Measurements from ENCODE around the gene TGFA. TPM values are rescaled to one million over a fixed set of nuclear protein-coding genes. Genes with fewer than 3 reads are reported as not detected.

The TGFA gene
- total and polyA plus RNA-seq, 2 experiments from 2014 or later: 1.4 to 6.5 TPM

DNA sequence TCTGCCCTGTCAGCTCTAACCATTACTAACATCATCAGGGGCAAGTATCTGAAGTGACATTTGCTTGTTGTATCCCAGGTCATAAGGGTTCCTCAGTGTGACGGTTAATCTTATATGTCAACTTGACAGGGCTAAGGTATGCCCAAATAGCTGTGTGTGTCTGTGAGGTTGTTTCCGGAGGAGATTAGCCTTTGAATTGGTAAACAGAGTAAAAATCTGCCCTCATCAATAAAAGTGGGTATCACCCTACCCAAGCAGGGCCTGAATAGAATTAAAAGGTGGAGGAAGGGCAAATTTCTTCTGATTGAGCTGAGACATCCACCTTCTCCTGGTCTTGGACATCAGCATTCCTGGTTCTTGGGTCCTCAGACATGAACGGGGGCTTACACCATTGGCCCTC lies 12.8 kb upstream of the TGFA start (continued):
- TF ChIP-seq, protein P1, sequence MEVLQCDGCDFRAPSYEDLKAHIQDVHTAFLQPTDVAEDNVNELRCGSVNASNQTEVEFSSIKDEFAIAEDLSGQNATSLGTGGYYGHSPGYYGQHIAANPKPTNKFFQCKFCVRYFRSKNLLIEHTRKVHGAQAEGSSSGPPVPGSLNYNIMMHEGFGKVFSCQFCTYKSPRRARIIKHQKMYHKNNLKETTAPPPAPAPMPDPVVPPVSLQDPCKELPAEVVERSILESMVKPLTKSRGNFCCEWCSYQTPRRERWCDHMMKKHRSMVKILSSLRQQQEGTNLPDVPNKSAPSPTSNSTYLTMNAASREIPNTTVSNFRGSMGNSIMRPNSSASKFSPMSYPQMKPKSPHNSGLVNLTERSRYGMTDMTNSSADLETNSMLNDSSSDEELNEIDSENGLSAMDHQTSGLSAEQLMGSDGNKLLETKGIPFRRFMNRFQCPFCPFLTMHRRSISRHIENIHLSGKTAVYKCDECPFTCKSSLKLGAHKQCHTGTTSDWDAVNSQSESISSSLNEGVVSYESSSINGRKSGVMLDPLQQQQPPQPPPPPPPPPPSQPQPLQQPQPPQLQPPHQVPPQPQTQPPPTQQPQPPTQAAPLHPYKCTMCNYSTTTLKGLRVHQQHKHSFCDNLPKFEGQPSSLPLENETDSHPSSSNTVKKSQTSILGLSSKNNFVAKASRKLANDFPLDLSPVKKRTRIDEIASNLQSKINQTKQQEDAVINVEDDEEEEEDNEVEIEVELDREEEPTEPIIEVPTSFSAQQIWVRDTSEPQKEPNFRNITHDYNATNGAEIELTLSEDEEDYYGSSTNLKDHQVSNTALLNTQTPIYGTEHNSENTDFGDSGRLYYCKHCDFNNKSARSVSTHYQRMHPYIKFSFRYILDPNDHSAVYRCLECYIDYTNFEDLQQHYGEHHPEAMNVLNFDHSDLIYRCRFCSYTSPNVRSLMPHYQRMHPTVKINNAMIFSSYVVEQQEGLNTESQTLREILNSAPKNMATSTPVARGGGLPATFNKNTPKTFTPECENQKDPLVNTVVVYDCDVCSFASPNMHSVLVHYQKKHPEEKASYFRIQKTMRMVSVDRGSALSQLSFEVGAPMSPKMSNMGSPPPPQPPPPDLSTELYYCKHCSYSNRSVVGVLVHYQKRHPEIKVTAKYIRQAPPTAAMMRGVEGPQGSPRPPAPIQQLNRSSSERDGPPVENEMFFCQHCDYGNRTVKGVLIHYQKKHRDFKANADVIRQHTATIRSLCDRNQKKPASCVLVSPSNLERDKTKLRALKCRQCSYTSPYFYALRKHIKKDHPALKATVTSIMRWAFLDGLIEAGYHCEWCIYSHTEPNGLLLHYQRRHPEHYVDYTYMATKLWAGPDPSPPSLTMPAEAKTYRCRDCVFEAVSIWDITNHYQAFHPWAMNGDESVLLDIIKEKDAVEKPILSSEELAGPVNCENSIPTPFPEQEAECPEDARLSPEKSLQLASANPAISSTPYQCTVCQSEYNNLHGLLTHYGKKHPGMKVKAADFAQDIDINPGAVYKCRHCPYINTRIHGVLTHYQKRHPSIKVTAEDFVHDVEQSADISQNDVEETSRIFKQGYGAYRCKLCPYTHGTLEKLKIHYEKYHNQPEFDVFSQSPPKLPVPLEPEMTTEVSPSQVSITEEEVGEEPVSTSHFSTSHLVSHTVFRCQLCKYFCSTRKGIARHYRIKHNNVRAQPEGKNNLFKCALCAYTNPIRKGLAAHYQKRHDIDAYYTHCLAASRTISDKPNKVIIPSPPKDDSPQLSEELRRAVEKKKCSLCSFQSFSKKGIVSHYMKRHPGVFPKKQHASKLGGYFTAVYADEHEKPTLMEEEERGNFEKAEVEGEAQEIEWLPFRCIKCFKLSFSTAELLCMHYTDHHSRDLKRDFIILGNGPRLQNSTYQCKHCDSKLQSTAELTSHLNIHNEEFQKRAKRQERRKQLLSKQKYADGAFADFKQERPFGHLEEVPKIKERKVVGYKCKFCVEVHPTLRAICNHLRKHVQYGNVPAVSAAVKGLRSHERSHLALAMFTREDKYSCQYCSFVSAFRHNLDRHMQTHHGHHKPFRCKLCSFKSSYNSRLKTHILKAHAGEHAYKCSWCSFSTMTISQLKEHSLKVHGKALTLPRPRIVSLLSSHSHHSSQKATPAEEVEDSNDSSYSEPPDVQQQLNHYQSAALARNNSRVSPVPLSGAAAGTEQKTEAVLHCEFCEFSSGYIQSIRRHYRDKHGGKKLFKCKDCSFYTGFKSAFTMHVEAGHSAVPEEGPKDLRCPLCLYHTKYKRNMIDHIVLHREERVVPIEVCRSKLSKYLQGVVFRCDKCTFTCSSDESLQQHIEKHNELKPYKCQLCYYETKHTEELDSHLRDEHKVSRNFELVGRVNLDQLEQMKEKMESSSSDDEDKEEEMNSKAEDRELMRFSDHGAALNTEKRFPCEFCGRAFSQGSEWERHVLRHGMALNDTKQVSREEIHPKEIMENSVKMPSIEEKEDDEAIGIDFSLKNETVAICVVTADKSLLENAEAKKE (CRISPR knock-in tag; IDR thresholded peaks at IDR 0.05): no peak

DNA sequence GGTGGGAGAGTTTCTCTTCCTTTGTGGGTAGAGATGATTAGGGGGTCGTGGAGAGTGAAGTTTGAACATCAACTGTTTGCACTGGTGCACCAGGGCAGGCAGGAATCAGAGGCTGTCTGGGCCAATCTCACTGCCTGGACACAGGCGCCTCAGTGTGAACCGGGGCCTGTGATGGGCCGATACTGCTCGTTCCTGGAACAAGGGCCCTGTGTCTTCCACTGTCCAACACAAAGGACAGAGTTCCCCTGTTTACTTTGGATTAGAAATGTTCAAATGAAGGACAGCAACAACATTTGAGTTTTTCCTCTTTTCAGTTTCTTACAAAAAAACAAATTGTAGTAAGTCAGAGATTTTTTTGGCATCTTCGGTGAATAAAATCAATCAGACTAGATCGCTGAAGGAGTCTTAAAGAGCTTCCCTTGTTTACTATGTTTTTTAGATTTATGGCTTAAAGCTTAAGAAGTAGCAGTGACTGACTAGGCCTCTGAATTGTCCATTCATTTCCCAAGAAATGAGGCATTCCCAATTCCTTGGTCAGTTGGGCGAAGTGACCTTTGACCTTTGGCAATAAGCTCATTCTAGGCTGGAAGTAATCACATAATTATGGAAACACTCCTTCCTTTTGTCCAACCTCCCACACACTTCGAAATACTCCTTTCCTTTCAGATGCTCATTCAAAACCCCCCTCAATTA lies 11.6 kb upstream of the TGFA start:
- DNase-seq (ENCODE audit: low spot score) (no peak), ATAC-seq (no peak)
- Histone ChIP-seq H3F3A (replicated peaks; ENCODE audit: low read depth) (no peaks in the 10 kb centered on the region), H3K9me2 (ENCODE audit: insufficient read depth) (0 out of 2 replicates have a peak, but pooled peaks cover 5% of the 10 kb centered on the region), H3K4me3 (no peak overlapping the region), H3K4me1 (ENCODE audit: insufficient read depth) (no peaks in the 10 kb centered on the region), H3K36me3 (ENCODE audit: insufficient read depth) (no peaks in the 10 kb centered on the region), H3K4me2 (no peak overlapping the region), H2AFZ (peak overlapping the region; percentile 25; the same call in 1 of the 2 replicates), H3K27me3 (ENCODE audit: insufficient read depth) (no peaks in the 10 kb centered on the region), H4K20me1 (replicated peaks; ENCODE audit: insufficient read depth) (no peaks in the 10 kb centered on the region), H3K79me2 (replicated peaks; ENCODE audit: insufficient read depth) (no peaks in the 10 kb centered on the region), H3K27ac (ENCODE audit: low read depth) (no peak overlapping the region)
- Mint-ChIP-seq H3K27ac (no peak overlapping the region), H3K27me3 (ENCODE audit: insufficient read depth, low read depth, poor library complexity) (no peaks in the 10 kb centered on the region), H3K4me1 (peaks cover 4% of the 10 kb centered on the region), H3K9me3 (no peaks in the 10 kb centered on the region), H3K36me3 (ENCODE audit: low read depth) (no peaks in the 10 kb centered on the region), H3K4me3 (no peak overlapping the region)
- no peak for TF ChIP-seq POLR2AphosphoS5 (IDR thresholded peaks at IDR 0.05; ENCODE audit: low read depth)
- TF ChIP-seq, protein P2, sequence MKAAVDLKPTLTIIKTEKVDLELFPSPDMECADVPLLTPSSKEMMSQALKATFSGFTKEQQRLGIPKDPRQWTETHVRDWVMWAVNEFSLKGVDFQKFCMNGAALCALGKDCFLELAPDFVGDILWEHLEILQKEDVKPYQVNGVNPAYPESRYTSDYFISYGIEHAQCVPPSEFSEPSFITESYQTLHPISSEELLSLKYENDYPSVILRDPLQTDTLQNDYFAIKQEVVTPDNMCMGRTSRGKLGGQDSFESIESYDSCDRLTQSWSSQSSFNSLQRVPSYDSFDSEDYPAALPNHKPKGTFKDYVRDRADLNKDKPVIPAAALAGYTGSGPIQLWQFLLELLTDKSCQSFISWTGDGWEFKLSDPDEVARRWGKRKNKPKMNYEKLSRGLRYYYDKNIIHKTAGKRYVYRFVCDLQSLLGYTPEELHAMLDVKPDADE (IDR thresholded peaks at IDR 0.05): no peak
- no peak for TF ChIP-seq EZH2 (IDR thresholded peaks at IDR 0.05; ENCODE audit: low read depth, unreplicated experiment)
- TF ChIP-seq ZNF331 (CRISPR knock-in tag; IDR thresholded peaks at IDR 0.05; ENCODE audit: low read depth): no peak
- TF ChIP-seq NANOG (IDR thresholded peaks at IDR 0.05; ENCODE audit: borderline replicate concordance): no peak
- TF ChIP-seq ZNF114 (CRISPR knock-in tag; IDR thresholded peaks at IDR 0.05): no peak
- TF ChIP-seq, protein P3, sequence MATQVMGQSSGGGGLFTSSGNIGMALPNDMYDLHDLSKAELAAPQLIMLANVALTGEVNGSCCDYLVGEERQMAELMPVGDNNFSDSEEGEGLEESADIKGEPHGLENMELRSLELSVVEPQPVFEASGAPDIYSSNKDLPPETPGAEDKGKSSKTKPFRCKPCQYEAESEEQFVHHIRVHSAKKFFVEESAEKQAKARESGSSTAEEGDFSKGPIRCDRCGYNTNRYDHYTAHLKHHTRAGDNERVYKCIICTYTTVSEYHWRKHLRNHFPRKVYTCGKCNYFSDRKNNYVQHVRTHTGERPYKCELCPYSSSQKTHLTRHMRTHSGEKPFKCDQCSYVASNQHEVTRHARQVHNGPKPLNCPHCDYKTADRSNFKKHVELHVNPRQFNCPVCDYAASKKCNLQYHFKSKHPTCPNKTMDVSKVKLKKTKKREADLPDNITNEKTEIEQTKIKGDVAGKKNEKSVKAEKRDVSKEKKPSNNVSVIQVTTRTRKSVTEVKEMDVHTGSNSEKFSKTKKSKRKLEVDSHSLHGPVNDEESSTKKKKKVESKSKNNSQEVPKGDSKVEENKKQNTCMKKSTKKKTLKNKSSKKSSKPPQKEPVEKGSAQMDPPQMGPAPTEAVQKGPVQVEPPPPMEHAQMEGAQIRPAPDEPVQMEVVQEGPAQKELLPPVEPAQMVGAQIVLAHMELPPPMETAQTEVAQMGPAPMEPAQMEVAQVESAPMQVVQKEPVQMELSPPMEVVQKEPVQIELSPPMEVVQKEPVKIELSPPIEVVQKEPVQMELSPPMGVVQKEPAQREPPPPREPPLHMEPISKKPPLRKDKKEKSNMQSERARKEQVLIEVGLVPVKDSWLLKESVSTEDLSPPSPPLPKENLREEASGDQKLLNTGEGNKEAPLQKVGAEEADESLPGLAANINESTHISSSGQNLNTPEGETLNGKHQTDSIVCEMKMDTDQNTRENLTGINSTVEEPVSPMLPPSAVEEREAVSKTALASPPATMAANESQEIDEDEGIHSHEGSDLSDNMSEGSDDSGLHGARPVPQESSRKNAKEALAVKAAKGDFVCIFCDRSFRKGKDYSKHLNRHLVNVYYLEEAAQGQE (IDR thresholded peaks at IDR 0.05; ENCODE audit: unreplicated experiment): no peak
- TF ChIP-seq CREB1 (CRISPR knock-in tag; IDR thresholded peaks at IDR 0.05; ENCODE audit: low read depth): no peak
- no peak for TF ChIP-seq STAT1 (IDR thresholded peaks at IDR 0.05; ENCODE audit: unreplicated experiment)
- TF ChIP-seq, protein P4, sequence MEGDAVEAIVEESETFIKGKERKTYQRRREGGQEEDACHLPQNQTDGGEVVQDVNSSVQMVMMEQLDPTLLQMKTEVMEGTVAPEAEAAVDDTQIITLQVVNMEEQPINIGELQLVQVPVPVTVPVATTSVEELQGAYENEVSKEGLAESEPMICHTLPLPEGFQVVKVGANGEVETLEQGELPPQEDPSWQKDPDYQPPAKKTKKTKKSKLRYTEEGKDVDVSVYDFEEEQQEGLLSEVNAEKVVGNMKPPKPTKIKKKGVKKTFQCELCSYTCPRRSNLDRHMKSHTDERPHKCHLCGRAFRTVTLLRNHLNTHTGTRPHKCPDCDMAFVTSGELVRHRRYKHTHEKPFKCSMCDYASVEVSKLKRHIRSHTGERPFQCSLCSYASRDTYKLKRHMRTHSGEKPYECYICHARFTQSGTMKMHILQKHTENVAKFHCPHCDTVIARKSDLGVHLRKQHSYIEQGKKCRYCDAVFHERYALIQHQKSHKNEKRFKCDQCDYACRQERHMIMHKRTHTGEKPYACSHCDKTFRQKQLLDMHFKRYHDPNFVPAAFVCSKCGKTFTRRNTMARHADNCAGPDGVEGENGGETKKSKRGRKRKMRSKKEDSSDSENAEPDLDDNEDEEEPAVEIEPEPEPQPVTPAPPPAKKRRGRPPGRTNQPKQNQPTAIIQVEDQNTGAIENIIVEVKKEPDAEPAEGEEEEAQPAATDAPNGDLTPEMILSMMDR (conservative IDR thresholded peaks at IDR 0.05; ENCODE audit: low read depth in 2 of 2): no peak
- TF ChIP-seq JUNB (IDR thresholded peaks at IDR 0.05; ENCODE audit: unreplicated experiment): no peak
